HG02588 (cell line): ENCODE results near the gene ADCY3.
"Not testable (repeated sequence)": the region's sequence is repeated elsewhere in the genome, so short reads cannot be mapped to it uniquely, and the experiment has no call there.

Source experiments
- ATAC-seq: cut with Tn5 transposase; IDR thresholded peaks from one replicate; pipeline ENCODE4 v1.9.1; 2021; ENCODE audit warnings: mild to moderate bottlenecking, moderate library complexity; ENCODE audit not compliant: unreplicated experiment

Gene ADCY3

GRCh38 chr2:24853046-24853445 is 67.0 kb downstream of the ADCY3 start:
- ATAC-seq, result no peak

GRCh38 chr2:24852431-24853020 is 67.5 kb downstream of the ADCY3 start:
- no peak for ATAC-seq

GRCh38 chr2:24852026-24852425 is 68.0 kb downstream of the ADCY3 start:
- no peak for ATAC-seq

GRCh38 chr2:24850944-24851343 is 69.1 kb downstream of the ADCY3 start:
- ATAC-seq, result no peak

- no peak for ATAC-seq
Measured at GRCh38 chr2:24845691-24846090, 74.3 kb downstream of the ADCY3 start.

- ATAC-seq, result no peak
Measured at GRCh38 chr2:24844023-24844685, 75.9 kb downstream of the ADCY3 start.

- ATAC-seq, result no peak
Measured at GRCh38 chr2:24843330-24843860, 76.6 kb downstream of the ADCY3 start.

GRCh38 chr2:24842081-24843050 is 77.7 kb downstream of the ADCY3 start:
- no peak for ATAC-seq

- no peak for ATAC-seq
Measured at GRCh38 chr2:24840962-24841945, 78.8 kb downstream of the ADCY3 start.

- ATAC-seq, result no peak
Measured at GRCh38 chr2:24840164-24840869, 79.7 kb downstream of the ADCY3 start.

- ATAC-seq, result no peak
Measured at GRCh38 chr2:24839729-24840128, 80.3 kb downstream of the ADCY3 start.

- no peak for ATAC-seq
Measured at GRCh38 chr2:24838541-24838940, 81.5 kb downstream of the ADCY3 start.

- no peak for ATAC-seq
Measured at GRCh38 chr2:24837996-24838513, 82.0 kb downstream of the ADCY3 start.

- ATAC-seq, result no peak
Measured at GRCh38 chr2:24836706-24837105, 83.3 kb downstream of the ADCY3 start.

GRCh38 chr2:24836206-24836605 is 83.8 kb downstream of the ADCY3 start:
- ATAC-seq, result no peak

GRCh38 chr2:24835411-24835810 is 84.6 kb downstream of the ADCY3 start:
- ATAC-seq, result not testable (repeated sequence)

GRCh38 chr2:24834733-24835395 is 85.2 kb downstream of the ADCY3 start:
- ATAC-seq, result no peak

- ATAC-seq, result no peak
Measured at GRCh38 chr2:24833821-24834732, 86.0 kb downstream of the ADCY3 start.
